H1 (cell line): ENCODE results near the gene SWT1. TPM values are rescaled to one million over a fixed set of nuclear protein-coding genes. Genes with fewer than 3 reads are reported as not detected.
"Not testable (repeated sequence)": the region's sequence is repeated elsewhere in the genome, so short reads cannot be mapped to it uniquely, and the experiment has no call there.

Source experiments
- CTCF ChIA-PET: fragments of 300-600 bp; sonication (Branson Sonifier 250); formaldehyde crosslinking; loops from one replicate; lab custom pipeline; 2021; ENCODE audit not compliant: partially characterized antibody; lab: Charles Lee
- POLR2A ChIA-PET: fragments of 300-600 bp; sonication (Branson Sonifier 250); formaldehyde crosslinking; loops from one replicate; lab custom pipeline; 2021; ENCODE audit warnings: inconsistent platforms; ENCODE audit not compliant: partially characterized antibody; lab: Charles Lee
- DNase-seq, 2 experiments: peaks; one replicate each; pipeline versions ENCODE4 v3.0.0 to v3.0.0-alpha.2; 2010 to 2022; ENCODE audit warnings: low spot score in 2 of 2, low read depth in 1 of 2, mixed read lengths in 1 of 2
- FAIRE-seq: peaks from 2 replicates; lab custom pipeline; 2011; peaks lifted over from hg19 to GRCh38; lab: Jason Lieb, UNC
- H2AFZ ChIP-seq: 2 replicates; pipeline ENCODE4 v1.8.1; 2012; ENCODE audit warnings: low read length, inconsistent platforms
- H2AK5ac ChIP-seq: 2 replicates; pipeline ENCODE4 v1.6.1; 2013; ENCODE audit warnings: low read depth, low read length
- H2BK120ac ChIP-seq: replicated peaks from 2 replicates; pipeline ENCODE3; 2013; ENCODE audit warnings: low read depth, low read length, inconsistent platforms
- H2BK12ac ChIP-seq: 2 replicates; pipeline ENCODE4 v1.6.1; 2013; ENCODE audit warnings: low read depth, low read length
- H2BK15ac ChIP-seq: 2 replicates; pipeline ENCODE4 v1.6.1; 2013; ENCODE audit warnings: low read length
- H2BK20ac ChIP-seq: 2 replicates; pipeline ENCODE4 v1.6.1; 2013; ENCODE audit warnings: low read length
- H2BK5ac ChIP-seq: 2 replicates; pipeline ENCODE4 v1.6.1; 2013; ENCODE audit warnings: low read depth, low read length
- H3K14ac ChIP-seq: 2 replicates; pipeline ENCODE4 v1.6.1; 2013; ENCODE audit warnings: inconsistent platforms; ENCODE audit not compliant: insufficient read length
- H3K18ac ChIP-seq: 2 replicates; pipeline ENCODE4 v1.6.1; 2013; ENCODE audit warnings: low read length; ENCODE audit errors: extremely low read depth
- H3K23ac ChIP-seq: 2 replicates; pipeline ENCODE4 v1.6.1; 2013; ENCODE audit warnings: inconsistent platforms; ENCODE audit not compliant: insufficient read length
- H3K23me2 ChIP-seq: 2 replicates; pipeline ENCODE4 v1.6.1; 2013; ENCODE audit warnings: low read depth, low read length
- H3K27ac ChIP-seq: 2 replicates; pipeline ENCODE4 v1.6.1; 2011; ENCODE audit warnings: low read depth, low read length, inconsistent platforms
- H3K27me3 ChIP-seq, 4 experiments: replicated peaks in 1 of 4; 1 replicate in 1 of 4; 2 replicates in 3 of 4; pipeline versions ENCODE4 v1.6.1 to v1.8.1; 2011 to 2013; ENCODE audit warnings: low read length in 3 of 4, mild to moderate bottlenecking in 3 of 4, inconsistent platforms in 2 of 4, mixed read lengths in 2 of 4, moderate library complexity in 1 of 4; ENCODE audit not compliant: control insufficient read depth in 3 of 4, insufficient read depth in 3 of 4; ENCODE audit errors: extremely low read depth in 1 of 4
- H3K36me3 ChIP-seq, 4 experiments: 2 replicates each; pipeline versions ENCODE4 v1.6.1 to v1.8.1; 2011 to 2013; ENCODE audit warnings: mild to moderate bottlenecking in 4 of 4, low read length in 3 of 4, moderate library complexity in 2 of 4, control low read depth in 1 of 4, inconsistent platforms in 1 of 4; ENCODE audit not compliant: insufficient read depth in 4 of 4, control insufficient read depth in 2 of 4
- H3K4ac ChIP-seq: replicated peaks from 2 replicates; pipeline ENCODE3; 2013; ENCODE audit warnings: low read length, low read depth, mixed read lengths, inconsistent platforms; ENCODE audit not compliant: insufficient read length
- H3K4me1 ChIP-seq, 4 experiments: replicated peaks in 1 of 4; 1 replicate in 1 of 4; 2 replicates in 3 of 4; pipeline versions ENCODE4 v1.6.1 to v1.8.1; 2011 to 2013; ENCODE audit warnings: low read length in 3 of 4, inconsistent platforms in 2 of 4, mixed read lengths in 1 of 4; ENCODE audit not compliant: insufficient read depth in 4 of 4, control insufficient read depth in 3 of 4
- H3K4me2 ChIP-seq, 2 experiments: 2 replicates each; pipeline versions ENCODE4 v1.6.1 to v1.8.1; 2011 to 2013; ENCODE audit warnings: low read depth in 2 of 2, low read length in 2 of 2, control low read depth in 1 of 2, inconsistent platforms in 1 of 2, mild to moderate bottlenecking in 1 of 2; ENCODE audit not compliant: insufficient read depth in 1 of 2
- H3K4me3 ChIP-seq, 4 experiments: fragments of 200-600, 300-600 bp in 1 of 4; sonication (generic), shearing (Covaris generic), sonication (Bioruptor Twin) in 1 of 4; 2 replicates each; pipeline versions ENCODE4 v1.5.1 to v1.8.1; 2011 to 2016; ENCODE audit warnings: low read length in 4 of 4, low read depth in 3 of 4, control low read depth in 2 of 4, inconsistent platforms in 2 of 4, mild to moderate bottlenecking in 2 of 4, mixed read lengths in 1 of 4, moderate library complexity in 1 of 4; ENCODE audit not compliant: insufficient read depth in 2 of 4; ENCODE audit errors: extremely low read depth in 1 of 4
- H3K56ac ChIP-seq: replicated peaks from 2 replicates; pipeline ENCODE3; 2013; ENCODE audit warnings: low read depth, mild to moderate bottlenecking, mixed read lengths, low read length, inconsistent platforms; ENCODE audit not compliant: insufficient read length
- H3K79me1 ChIP-seq: 2 replicates; pipeline ENCODE4 v1.6.1; 2013; ENCODE audit warnings: low read depth, low read length, control low read depth
- H3K79me2 ChIP-seq, 2 experiments: 2 replicates each; pipeline versions ENCODE4 v1.6.1 to v1.8.1; 2012 to 2013; ENCODE audit warnings: low read length in 2 of 2, mild to moderate bottlenecking in 2 of 2, inconsistent platforms in 1 of 2; ENCODE audit not compliant: insufficient read depth in 2 of 2, control insufficient read depth in 1 of 2
- H3K9ac ChIP-seq, 4 experiments: replicated peaks in 1 of 4; 1 replicate in 1 of 4; 2 replicates in 3 of 4; pipeline versions ENCODE4 v1.6.1 to v1.8.1; 2011 to 2013; ENCODE audit warnings: low read depth in 3 of 4, low read length in 3 of 4, control low read depth in 2 of 4, mild to moderate bottlenecking in 2 of 4, moderate library complexity in 2 of 4, inconsistent platforms in 1 of 4; ENCODE audit errors: extremely low read depth in 1 of 4
- H3K9me3 ChIP-seq, 2 experiments: 2 replicates each; pipeline versions ENCODE4 v1.6.1 to v1.8.1; 2012 to 2013; ENCODE audit warnings: mild to moderate bottlenecking in 2 of 2, moderate library complexity in 2 of 2, control low read depth in 1 of 2, inconsistent platforms in 1 of 2, low read depth in 1 of 2, low read length in 1 of 2, mixed read lengths in 1 of 2; ENCODE audit not compliant: insufficient read depth in 2 of 2
- H4K20me1 ChIP-seq, 2 experiments: replicated peaks in 1 of 2; 2 replicates each; pipeline versions ENCODE3 to v1.8.1; 2011 to 2013; ENCODE audit warnings: inconsistent platforms in 2 of 2, low read length in 2 of 2, mild to moderate bottlenecking in 1 of 2; ENCODE audit not compliant: insufficient read depth in 2 of 2, control insufficient read depth in 1 of 2
- H4K5ac ChIP-seq: 2 replicates; pipeline ENCODE4 v1.6.1; 2013; ENCODE audit warnings: low read length, low read depth, mixed read lengths, inconsistent platforms; ENCODE audit not compliant: insufficient read length
- H4K8ac ChIP-seq: 2 replicates; pipeline ENCODE4 v1.8.0; 2013; ENCODE audit warnings: mild to moderate bottlenecking, moderate library complexity, low read length, inconsistent platforms; ENCODE audit not compliant: insufficient read depth; ENCODE audit errors: extremely low read depth
- H4K91ac ChIP-seq: replicated peaks from 2 replicates; pipeline ENCODE3; 2013; ENCODE audit warnings: low read length, mixed read lengths, inconsistent platforms; ENCODE audit not compliant: insufficient read length
- WGBS, 2 experiments: shearing (Covaris generic) in 1 of 2; methylation state at CpG; one replicate each; pipeline versions ENCODE4 v1.1.6 to v1.1.7; 2013 to 2015; ENCODE audit warnings: low lambda C conversion rate in 2 of 2, mixed read lengths in 2 of 2, inconsistent platforms in 1 of 2, low coverage in 1 of 2, missing lambda C conversion rate in 1 of 2; ENCODE audit not compliant: insufficient replicate concordance in 2 of 2, insufficient coverage in 1 of 2, insufficient read length in 1 of 2; ENCODE audit errors: extremely low coverage in 1 of 2, missing lambda C conversion rate in 1 of 2; 5-methylcytosine and 5-hydroxymethylcytosine counted together
- polyA plus RNA-seq, 7 experiments: library from polyadenylated mRNA; depleted of rRNA in 3 of 7; stranded (reverse) in 5 of 7; unstranded in 2 of 7; fragments of >200 nt in 5 of 7; fragments of 200-250 nt in 2 of 7; gene quantifications; 1 replicate in 5 of 7; 2 replicates in 1 of 7; 4 replicates in 1 of 7; pipeline versions ENCODE4 v1.2.1 to v1.2.3, GENCODE V29; 2011 to 2013; ENCODE audit warnings: missing spikeins in 2 of 7, mixed read lengths in 2 of 7
- total RNA-seq: library from RNA; stranded (reverse); fragmentation: NEBNext Ultra II Directional; extraction: Animal tissue kit (Norgen Biotek cat#: 25700); gene quantifications from 2 replicates; pipeline ENCODE4 v1.2.1, GENCODE V29; 2021

SWT1 gene
- total and polyA plus RNA-seq, 2 of the 8 experiments (the other 6 are each of a cell fraction or from before 2014, with no cell fraction given): 1.4 to 6.2 TPM

- FAIRE-seq: not testable (repeated sequence)
These were observed 80.2 kb downstream of the SWT1 start for GRCh38 chr1:185237176-185237575.

More at GRCh38 chr1:185237176-185237575, 80.2 kb downstream of the SWT1 start:
- H4K91ac ChIP-seq, H3K23ac ChIP-seq, H3K18ac ChIP-seq, H4K5ac ChIP-seq, H3K27me3 ChIP-seq, H2BK12ac ChIP-seq, H2BK15ac ChIP-seq, H3K36me3 ChIP-seq, H3K56ac ChIP-seq, H3K4me2 ChIP-seq, H3K27ac ChIP-seq, H2BK20ac ChIP-seq, H3K9ac ChIP-seq, H3K9me3 ChIP-seq, H3K23me2 ChIP-seq, DNase-seq, H2BK120ac ChIP-seq, H4K20me1 ChIP-seq, POLR2A ChIA-PET, H3K79me2 ChIP-seq, H2AFZ ChIP-seq, H4K8ac ChIP-seq, H3K4me3 ChIP-seq, H3K4ac ChIP-seq, H3K14ac ChIP-seq, H3K79me1 ChIP-seq, H3K4me1 ChIP-seq, H2BK5ac ChIP-seq, H2AK5ac ChIP-seq: not testable (repeated sequence)
- CTCF ChIA-PET: interaction anchor here (1.3 kb wide), 1 partner anchor 170 kb away, joined by 3 read pairs; no protein-coding TSS in a partner anchor
- 100% methylated on average over 2 of the region's 2 CpGs; no CpG with 5 or more reads in 1 of the 2 experiments for WGBS, 2 experiments
